NCI-H2107 (cell line): ENCODE results near the gene NOB1.
"Not testable (repeated sequence)": the region's sequence is repeated elsewhere in the genome, so short reads cannot be mapped to it uniquely, and the experiment has no call there.

Experiments
- DNase-seq: peaks from one replicate; lab custom pipeline; 2025; lab: John Stamatoyannopoulos, UW

Gene NOB1

GRCh38 chr16:69761983-69762813, 7.5 kb upstream of the NOB1 start, which contains the start of gene WWP2:
Gene WWP2, plus strand, starts transcription at chr16:69762332. Its CDS starts 24,679 bp downstream, at chr16:69787011.
- DNase-seq = no peak

GRCh38 chr16:69757375-69757774, 2.6 kb upstream of the NOB1 start:
- not testable (repeated sequence) for DNase-seq

GRCh38 chr16:69756705-69757104, 2.0 kb upstream of the NOB1 start:
- DNase-seq = no peak

GRCh38 chr16:69754143-69754468, 620 bp downstream of the NOB1 start:
- no peak for DNase-seq

- no peak for DNase-seq
Observed at GRCh38 chr16:69748694-69749345, 5.9 kb downstream of the NOB1 start.

GRCh38 chr16:69747115-69747514, 7.6 kb downstream of the NOB1 start:
- DNase-seq = no peak

GRCh38 chr16:69745959-69746358, 8.8 kb downstream of the NOB1 start:
- DNase-seq = no peak

- no peak for DNase-seq
Observed at GRCh38 chr16:69745232-69745612, 9.5 kb downstream of the NOB1 start.

- no peak for DNase-seq
Observed at GRCh38 chr16:69744363-69745231, 10.1 kb downstream of the NOB1 start.

- no peak for DNase-seq
Observed at GRCh38 chr16:69741951-69742904, 12.5 kb downstream of the NOB1 start.

- no peak for DNase-seq
Observed at GRCh38 chr16:69741519-69741918, 13.2 kb downstream of the NOB1 start.

GRCh38 chr16:69732101-69732500, 22.6 kb downstream of the NOB1 start:
- no peak for DNase-seq

- not testable (repeated sequence) for DNase-seq
Observed at GRCh38 chr16:69731280-69731679, 23.4 kb downstream of the NOB1 start.

GRCh38 chr16:69729030-69729429, 25.7 kb downstream of the NOB1 start:
- DNase-seq = not testable (repeated sequence)

GRCh38 chr16:69727916-69728270, 26.8 kb downstream of the NOB1 start:
- DNase-seq = no peak

- peak; percentile 86 for DNase-seq
Observed at GRCh38 chr16:69726313-69727060, 28.2 kb downstream of the NOB1 start, which contains the start of gene NQO1. Gene NQO1, minus strand, starts transcription at chr16:69726560. Its CDS starts 121 bp downstream, at chr16:69726439.

- no peak for DNase-seq
Observed at GRCh38 chr16:69725480-69726312, 29.0 kb downstream of the NOB1 start.

GRCh38 chr16:69724981-69725479, 29.7 kb downstream of the NOB1 start:
- no peak for DNase-seq

GRCh38 chr16:69724414-69724873, 30.3 kb downstream of the NOB1 start:
- no peak for DNase-seq
